Measurements from ENCODE around the gene ROBO1.

ROBO1 gene

GRCh38 chr3:79473993-79474392 is 293.8 kb downstream of the ROBO1 start:
- Histone ChIP-seq H3K9me2 (replicated peaks; ENCODE audit: insufficient read depth, low read length) (no peaks in the 10 kb centered on the region), H3F3A (ENCODE audit: insufficient read depth) (no peaks in the 10 kb centered on the region), H2AFZ (ENCODE audit: low read depth, low read length, severe bottlenecking) (no peak overlapping the region), H3K27ac (ENCODE audit: low read depth, low read length) (no peak overlapping the region), H3K36me3 (ENCODE audit: low read length) (no peaks in the 10 kb centered on the region), H3K27me3 (ENCODE audit: low read length) (no peaks in the 10 kb centered on the region), H3K4me2 (ENCODE audit: low read depth, low read length, poor library complexity, severe bottlenecking) (no peak overlapping the region), H3K79me2 (ENCODE audit: insufficient read depth, low read length) (no peaks in the 10 kb centered on the region), H4K20me1 (ENCODE audit: low read depth, low read length) (no peaks in the 10 kb centered on the region), H3K4me3 (ENCODE audit: insufficient read depth, low read length, poor library complexity, severe bottlenecking) (no peak overlapping the region), H3K9ac (ENCODE audit: low read length) (no peak overlapping the region), H3K9me3 (ENCODE audit: insufficient read depth, low read length) (no peaks in the 10 kb centered on the region)
- TF ChIP-seq CTCF (IDR thresholded peaks at IDR 0.05; ENCODE audit: insufficient read depth, low read length, poor library complexity, severe bottlenecking) = no peak
- TF ChIP-seq EZH2phosphoT487 (conservative IDR thresholded peaks at IDR 0.05; ENCODE audit: low read length) = no peak

- Histone ChIP-seq H3K9me2 (replicated peaks; ENCODE audit: insufficient read depth, low read length) (no peaks in the 10 kb centered on the region), H2AFZ (ENCODE audit: low read depth, low read length, severe bottlenecking) (no peak overlapping the region), H3K4me3 (ENCODE audit: insufficient read depth, low read length, poor library complexity, severe bottlenecking) (no peak overlapping the region), H3K9me3 (ENCODE audit: insufficient read depth, low read length) (no peaks in the 10 kb centered on the region), H3K27me3 (ENCODE audit: low read length) (no peaks in the 10 kb centered on the region), H3K36me3 (ENCODE audit: low read length) (no peaks in the 10 kb centered on the region), H4K20me1 (ENCODE audit: low read depth, low read length) (no peaks in the 10 kb centered on the region), H3K4me2 (ENCODE audit: low read depth, low read length, poor library complexity, severe bottlenecking) (no peak overlapping the region), H3K9ac (ENCODE audit: low read length) (no peak overlapping the region), H3K27ac (ENCODE audit: low read depth, low read length) (no peak overlapping the region), H3K79me2 (ENCODE audit: insufficient read depth, low read length) (no peaks in the 10 kb centered on the region), H3F3A (ENCODE audit: insufficient read depth) (no peaks in the 10 kb centered on the region)
- TF ChIP-seq EZH2phosphoT487 (conservative IDR thresholded peaks at IDR 0.05; ENCODE audit: low read length) (no peak), CTCF (IDR thresholded peaks at IDR 0.05; ENCODE audit: insufficient read depth, low read length, poor library complexity, severe bottlenecking) (no peak)
Observed at GRCh38 chr3:79467721-79468120, 300.1 kb downstream of the ROBO1 start.

- Histone ChIP-seq H3K79me2 (ENCODE audit: insufficient read depth, low read length) (no peaks in the 10 kb centered on the region), H3F3A (ENCODE audit: insufficient read depth) (no peaks in the 10 kb centered on the region), H3K9me3 (ENCODE audit: insufficient read depth, low read length) (no peaks in the 10 kb centered on the region), H3K36me3 (ENCODE audit: low read length) (no peaks in the 10 kb centered on the region), H3K27ac (ENCODE audit: low read depth, low read length) (no peak overlapping the region), H3K4me2 (ENCODE audit: low read depth, low read length, poor library complexity, severe bottlenecking) (no peak overlapping the region), H3K27me3 (ENCODE audit: low read length) (no peaks in the 10 kb centered on the region), H2AFZ (ENCODE audit: low read depth, low read length, severe bottlenecking) (no peak overlapping the region), H4K20me1 (ENCODE audit: low read depth, low read length) (no peaks in the 10 kb centered on the region), H3K4me3 (ENCODE audit: insufficient read depth, low read length, poor library complexity, severe bottlenecking) (no peak overlapping the region), H3K9me2 (replicated peaks; ENCODE audit: insufficient read depth, low read length) (no peaks in the 10 kb centered on the region), H3K9ac (ENCODE audit: low read length) (no peak overlapping the region)
- TF ChIP-seq EZH2phosphoT487 (conservative IDR thresholded peaks at IDR 0.05; ENCODE audit: low read length) (no peak), CTCF (IDR thresholded peaks at IDR 0.05; ENCODE audit: insufficient read depth, low read length, poor library complexity, severe bottlenecking) (no peak)
Observed at GRCh38 chr3:79461129-79461792, 306.5 kb downstream of the ROBO1 start.
